HG03103 (cell line): ENCODE results near the gene LDLRAD4.
A peak's percentile ranks its signal among the peaks of the same experiment; 100 is the strongest.

Experiments used
- ATAC-seq: cut with Tn5 transposase; IDR thresholded peaks from one replicate; pipeline ENCODE4 v1.9.1; 2021; ENCODE audit warnings: low read depth; ENCODE audit not compliant: unreplicated experiment

Gene LDLRAD4

GRCh38 chr18:13364721-13365205 is 146.2 kb downstream of the LDLRAD4 start:
- ATAC-seq, result no peak

DNA sequence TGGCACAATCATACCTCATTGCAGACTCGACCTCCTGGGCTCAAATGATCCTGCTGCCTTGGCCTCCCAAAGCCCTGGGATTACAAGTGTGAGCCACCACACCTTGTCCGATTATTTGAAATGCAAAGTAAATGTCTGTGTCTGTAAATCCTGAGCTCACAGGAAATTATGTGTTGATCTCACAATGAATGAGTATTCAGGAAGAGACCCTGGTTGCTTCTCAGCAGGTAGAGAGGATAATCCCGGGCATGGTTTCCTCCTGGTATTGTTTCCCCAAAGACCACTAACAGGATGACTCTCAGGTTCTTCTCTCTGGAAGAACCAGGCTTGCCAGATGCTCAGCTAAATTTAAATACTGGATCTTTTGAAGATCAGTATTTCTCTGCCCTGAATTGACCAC is 147.6 kb downstream of the LDLRAD4 start:
- ATAC-seq, result no peak

GRCh38 chr18:13366541-13366940 is 148.0 kb downstream of the LDLRAD4 start:
- no peak for ATAC-seq

DNA sequence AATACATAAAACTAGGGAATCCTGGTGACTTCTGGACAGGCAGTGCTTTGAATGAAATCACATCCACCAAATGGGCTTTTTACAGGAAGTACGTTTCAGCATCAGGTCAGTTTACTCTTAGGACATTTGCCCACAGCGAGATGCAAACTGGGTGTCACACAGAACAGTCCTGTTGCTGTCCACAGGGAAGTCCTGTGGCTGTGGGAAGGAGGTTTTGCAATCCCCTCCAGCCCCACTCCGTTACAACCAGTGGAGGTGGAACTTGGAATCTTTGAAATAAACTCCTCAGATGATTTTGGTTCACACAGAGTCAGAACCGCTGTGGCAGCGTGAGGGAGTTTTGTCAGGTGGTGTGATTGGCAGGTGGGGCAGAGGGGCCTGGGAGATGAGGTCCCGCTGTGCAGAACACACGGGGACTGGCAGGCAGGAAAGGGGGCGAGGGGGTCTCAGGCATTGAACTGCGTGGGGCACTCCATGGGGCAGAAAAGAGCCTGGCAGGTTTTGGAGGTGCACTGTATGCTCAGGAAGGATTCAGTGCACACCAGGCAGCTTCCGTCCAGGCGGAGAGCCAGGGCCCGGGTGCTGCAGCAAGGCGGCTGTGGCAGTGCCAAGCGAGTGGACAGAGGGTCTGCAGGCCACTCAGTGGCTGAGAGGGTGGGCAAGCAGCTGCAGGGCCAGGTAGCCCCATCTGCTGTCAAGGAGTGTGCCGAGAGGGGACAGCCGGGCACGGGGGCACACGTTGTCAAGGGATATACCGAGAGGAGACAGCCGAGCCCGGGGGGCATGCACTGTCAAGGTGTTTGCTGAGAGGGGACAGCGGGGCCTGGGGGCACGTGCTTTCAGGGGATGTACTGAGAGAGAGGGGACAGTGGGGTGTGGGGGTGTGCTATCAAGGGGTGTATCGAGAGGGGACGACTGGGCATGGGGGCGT is 148.7 kb downstream of the LDLRAD4 start:
- ATAC-seq, result no peak

DNA sequence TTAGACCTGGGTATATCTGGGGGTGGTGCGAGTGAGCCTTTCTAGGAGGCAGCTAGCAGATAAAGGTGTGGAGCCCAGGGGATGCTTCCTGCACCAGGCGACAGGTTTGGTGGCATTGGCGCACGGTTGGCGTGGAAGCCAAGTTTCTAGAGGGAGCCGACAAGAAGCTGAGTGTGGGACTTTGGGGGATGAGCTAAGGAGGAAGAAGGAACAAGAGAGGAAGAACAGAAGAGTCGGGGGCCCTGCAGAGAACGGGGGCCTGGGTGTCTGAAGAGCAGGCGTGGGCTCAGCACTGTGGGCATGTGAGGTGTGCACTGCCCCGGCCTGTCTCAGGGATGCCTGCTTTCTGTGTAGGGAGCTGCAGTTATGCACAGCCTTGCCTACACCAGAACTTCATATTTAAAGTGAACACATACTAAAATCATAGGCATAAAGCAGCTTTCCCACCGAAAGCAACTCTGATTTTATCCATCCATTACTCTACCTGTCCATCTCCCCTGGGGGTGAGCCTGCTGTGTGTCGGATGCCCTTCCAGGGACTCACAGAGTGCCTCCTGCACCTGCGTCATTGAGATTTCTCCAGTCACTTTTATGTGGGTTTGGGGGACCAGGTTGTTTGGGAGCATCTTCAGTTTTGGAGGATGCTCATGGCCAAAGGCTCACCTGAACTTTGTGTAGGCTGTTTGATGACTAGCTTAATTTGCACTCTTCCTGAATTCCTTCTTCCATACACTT is 149.7 kb downstream of the LDLRAD4 start:
- no peak for ATAC-seq

GRCh38 chr18:13369353-13369752 is 150.8 kb downstream of the LDLRAD4 start:
- no peak for ATAC-seq

- no peak for ATAC-seq
These were observed 151.4 kb downstream of the LDLRAD4 start for GRCh38 chr18:13369756-13370510.

DNA sequence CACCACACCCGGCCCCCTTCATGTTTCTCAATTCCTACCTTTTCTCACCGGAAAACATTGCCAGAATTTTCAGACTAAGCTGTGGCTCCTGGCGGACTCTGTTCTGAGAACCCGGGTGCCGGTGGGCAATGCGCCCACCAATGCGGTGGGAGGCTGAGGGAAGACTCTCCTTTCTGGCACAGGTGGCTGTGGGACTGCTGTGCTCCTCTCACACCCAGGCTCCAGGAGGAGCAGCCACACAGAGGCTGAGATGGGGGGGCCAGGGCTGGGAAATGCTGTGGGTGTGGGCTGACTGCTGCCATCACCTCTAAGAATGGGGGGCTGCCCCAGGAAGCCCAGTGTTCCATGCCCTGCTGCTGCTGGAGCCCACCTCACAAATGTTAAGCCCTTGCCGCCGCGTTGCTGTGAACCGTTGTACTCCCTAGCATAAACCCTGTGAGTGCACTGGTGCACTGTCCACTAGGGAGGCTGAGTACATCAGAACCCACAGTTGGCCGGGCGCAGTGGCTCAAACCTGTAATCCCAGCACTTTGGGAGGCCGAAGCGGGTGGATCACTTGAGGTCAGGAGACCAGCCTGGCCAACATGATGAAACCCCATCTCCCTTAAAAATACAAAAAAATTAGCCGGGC is 152.6 kb downstream of the LDLRAD4 start:
- ATAC-seq, result no peak

- no peak for ATAC-seq
These were observed 153.3 kb downstream of the LDLRAD4 start for GRCh38 chr18:13371689-13372418.

DNA sequence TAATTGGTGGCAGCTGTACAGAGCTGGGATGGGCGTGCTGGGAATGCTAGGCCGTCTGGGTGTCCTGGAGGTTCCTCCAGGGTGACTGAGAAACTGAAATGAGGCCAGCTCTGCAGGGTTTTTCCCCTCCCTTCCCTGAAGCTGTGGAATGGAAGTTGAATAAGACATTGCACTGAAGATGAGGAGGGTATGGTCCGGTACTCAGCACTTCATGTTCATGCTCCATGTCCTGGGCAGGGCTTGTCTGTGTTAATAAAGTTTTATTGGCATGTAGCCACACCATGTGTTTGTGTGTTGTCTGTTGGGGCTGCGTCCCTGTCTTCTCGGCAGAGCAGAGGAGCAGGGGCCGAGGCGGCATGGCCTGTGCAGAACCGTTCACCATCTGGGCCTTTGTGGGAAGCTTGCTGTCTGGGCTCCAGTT is 154.0 kb downstream of the LDLRAD4 start:
- ATAC-seq, result no peak

- no peak for ATAC-seq
These were observed 155.5 kb downstream of the LDLRAD4 start for GRCh38 chr18:13374096-13374467.

GRCh38 chr18:13374468-13375301 is 156.1 kb downstream of the LDLRAD4 start:
- ATAC-seq, result no peak

- ATAC-seq, result peak; percentile 68
These were observed 157.0 kb downstream of the LDLRAD4 start for GRCh38 chr18:13375302-13376255.

GRCh38 chr18:13376298-13376840 is 157.8 kb downstream of the LDLRAD4 start:
- no peak for ATAC-seq

- ATAC-seq, result no peak
These were observed 158.3 kb downstream of the LDLRAD4 start for GRCh38 chr18:13376841-13377351.

DNA sequence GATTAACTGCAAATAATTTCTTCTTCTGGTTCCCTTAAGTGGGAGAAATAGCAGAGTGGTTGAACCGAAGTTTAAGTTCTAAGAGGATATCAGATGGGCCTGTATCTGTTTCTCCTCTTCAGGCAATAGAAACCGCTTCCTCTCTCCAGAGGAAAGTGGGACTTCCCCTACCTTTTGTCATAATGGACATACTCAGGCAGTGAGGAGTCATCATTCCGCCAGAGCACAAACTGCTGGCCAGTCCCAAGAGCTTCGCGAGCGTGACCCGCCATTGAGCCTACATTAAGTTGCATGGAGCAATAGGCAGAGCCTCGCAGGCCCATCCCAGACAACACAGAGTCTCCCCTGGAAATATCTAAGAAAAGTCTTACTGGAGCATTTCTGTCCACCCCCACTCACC is 158.9 kb downstream of the LDLRAD4 start:
- ATAC-seq, result no peak

DNA sequence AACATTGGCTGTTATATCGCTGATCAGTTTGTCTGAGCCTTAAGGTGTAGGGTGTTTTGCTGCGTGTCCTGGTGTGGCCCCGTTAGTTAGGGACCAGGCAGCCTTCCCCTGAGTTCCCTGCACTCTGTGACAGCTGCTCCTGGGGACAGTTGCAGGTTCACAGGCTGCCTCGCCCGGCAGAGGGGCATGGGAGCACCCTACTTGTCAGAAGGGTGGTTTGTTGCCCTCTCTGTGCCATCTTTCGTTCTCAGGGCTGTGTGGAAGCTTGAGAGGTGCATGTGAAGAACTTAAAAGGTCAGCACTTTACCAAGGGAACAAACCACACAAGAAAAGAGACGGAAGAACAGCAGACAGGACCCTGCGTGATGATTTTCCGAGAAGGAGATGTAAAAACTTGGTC is 159.6 kb downstream of the LDLRAD4 start:
- no peak for ATAC-seq
